ENCODE measurements around the gene ASPA.

ASPA gene

DNA sequence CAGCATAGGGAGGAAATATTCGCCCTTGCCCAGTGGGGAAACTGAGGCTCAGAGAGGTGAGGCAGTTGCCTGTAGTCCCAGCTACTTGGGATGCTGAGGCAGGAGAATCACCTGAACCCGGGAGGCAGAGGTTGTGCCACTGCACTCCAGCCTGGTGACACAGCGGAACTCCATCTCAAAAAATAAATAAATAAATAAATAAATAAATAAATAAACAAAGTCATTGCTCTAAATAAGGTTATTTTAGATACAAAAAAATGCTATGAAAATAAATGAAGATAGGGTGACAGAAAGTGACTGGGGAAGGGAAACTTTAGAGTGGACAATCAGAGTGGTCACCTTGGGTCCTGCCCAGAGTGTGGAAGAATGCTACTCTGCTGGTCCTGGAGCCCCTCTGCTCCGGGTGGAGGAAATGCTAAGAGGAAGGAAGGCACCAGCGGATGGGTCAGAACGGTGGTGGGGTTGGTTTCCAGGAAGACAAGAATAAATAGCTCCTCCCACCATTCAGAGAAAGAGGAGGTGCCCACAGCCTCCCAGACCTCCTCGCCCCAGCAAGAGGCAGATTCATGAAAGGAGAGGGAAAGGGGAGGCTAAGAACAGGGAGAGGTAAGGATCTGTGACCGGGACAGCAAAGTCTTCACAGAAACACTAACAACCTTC is 64.2 kb downstream of the ASPA start:
- in situ Hi-C loops (cut with HindIII; ENCODE audit: low sequenced_read_pairs) = no loop called here
- H3K4me3 ChIP-seq (ENCODE audit: low read depth, low read length) = no peak overlapping the region
- TF ChIP-seq, protein P1, sequence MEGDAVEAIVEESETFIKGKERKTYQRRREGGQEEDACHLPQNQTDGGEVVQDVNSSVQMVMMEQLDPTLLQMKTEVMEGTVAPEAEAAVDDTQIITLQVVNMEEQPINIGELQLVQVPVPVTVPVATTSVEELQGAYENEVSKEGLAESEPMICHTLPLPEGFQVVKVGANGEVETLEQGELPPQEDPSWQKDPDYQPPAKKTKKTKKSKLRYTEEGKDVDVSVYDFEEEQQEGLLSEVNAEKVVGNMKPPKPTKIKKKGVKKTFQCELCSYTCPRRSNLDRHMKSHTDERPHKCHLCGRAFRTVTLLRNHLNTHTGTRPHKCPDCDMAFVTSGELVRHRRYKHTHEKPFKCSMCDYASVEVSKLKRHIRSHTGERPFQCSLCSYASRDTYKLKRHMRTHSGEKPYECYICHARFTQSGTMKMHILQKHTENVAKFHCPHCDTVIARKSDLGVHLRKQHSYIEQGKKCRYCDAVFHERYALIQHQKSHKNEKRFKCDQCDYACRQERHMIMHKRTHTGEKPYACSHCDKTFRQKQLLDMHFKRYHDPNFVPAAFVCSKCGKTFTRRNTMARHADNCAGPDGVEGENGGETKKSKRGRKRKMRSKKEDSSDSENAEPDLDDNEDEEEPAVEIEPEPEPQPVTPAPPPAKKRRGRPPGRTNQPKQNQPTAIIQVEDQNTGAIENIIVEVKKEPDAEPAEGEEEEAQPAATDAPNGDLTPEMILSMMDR (IDR thresholded peaks at IDR 0.05; ENCODE audit: low read depth, low read length) = no peak
- no peak for DNase-seq (ENCODE audit: low read depth, low spot score)

DNA sequence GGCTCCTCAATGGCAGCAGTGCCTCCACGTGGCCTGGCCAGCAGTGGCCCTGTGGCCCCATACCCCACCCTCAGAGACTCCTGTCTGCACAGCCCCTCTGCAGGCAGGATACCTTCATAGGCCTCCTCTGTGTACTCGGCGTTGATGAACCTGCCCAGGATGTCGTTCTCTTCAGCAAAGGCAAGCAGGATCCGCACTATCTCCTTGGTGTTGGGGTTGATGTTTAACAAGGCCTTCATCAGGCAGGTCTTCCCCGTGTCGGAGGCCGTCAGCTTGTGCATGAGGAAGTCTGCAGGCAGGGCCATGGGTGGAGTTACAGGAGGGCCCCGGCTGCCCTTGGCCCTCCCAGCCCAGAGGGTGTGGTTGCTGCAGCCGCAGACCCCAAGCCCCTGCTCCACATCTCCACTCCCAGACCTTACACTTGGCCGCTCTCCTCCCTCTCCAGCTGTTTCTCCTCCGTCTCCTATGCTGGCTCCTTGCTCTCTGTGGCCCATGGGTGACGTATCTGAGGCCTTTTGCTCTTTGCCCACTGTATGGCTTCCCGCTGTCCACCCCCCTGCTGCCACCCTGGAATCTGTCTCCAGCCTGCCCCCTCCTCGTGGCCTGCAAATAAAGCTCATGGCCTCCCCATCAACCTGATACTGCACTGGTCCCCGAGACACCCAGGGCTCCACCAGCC is 66.8 kb downstream of the ASPA start:
- TF ChIP-seq, protein P1 (IDR thresholded peaks at IDR 0.05; ENCODE audit: low read depth, low read length) = no peak
- in situ Hi-C loops (cut with HindIII; ENCODE audit: low sequenced_read_pairs) = no loop called here
- no peak for DNase-seq (ENCODE audit: low read depth, low spot score)
- H3K4me3 ChIP-seq (ENCODE audit: low read depth, low read length) = no peak overlapping the region

DNA sequence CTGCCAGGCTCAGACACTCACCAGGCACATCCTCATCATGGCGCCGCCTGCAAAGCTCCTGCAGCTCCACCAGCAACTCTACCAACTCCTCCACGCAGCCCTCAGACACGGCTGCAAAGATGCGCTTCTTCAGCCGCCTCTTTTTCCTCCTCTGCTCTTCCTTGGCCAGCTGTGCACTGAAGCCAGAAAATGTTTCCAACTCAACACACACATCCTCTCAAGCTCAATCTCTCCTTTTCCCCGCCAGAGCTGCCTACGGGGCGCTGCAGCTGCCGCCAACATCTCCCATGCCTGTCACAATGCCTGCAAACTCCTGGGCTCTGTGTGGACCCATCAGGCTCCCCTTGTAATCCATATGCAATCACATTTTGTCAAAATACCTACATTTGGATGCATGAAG is 67.7 kb downstream of the ASPA start:
- TF ChIP-seq, protein P1 (IDR thresholded peaks at IDR 0.05; ENCODE audit: low read depth, low read length) = no peak
- DNase-seq (ENCODE audit: low read depth, low spot score) = no peak
- in situ Hi-C loops (cut with HindIII; ENCODE audit: low sequenced_read_pairs) = no loop called here
- no peak overlapping the region for H3K4me3 ChIP-seq (ENCODE audit: low read depth, low read length)

DNA sequence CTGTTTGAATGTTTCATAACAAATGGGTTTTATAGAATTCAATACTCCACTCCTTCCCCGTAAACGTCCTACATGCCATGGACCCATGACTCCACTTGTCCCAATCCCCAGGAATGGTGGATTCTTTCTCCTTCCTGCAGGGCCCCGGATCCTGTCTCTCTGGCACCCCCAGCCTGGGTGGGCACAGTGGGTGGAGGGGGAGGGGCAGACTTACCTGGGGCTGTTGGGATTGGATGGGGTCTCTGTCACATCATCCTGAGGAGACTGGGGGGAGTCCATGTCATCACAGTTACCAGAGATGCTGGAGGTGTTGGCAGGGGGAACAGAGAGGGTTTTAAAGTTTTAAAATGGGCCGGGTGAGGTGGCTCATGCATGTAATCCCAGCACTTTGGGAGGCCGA is 68.6 kb downstream of the ASPA start:
- in situ Hi-C loops (cut with HindIII; ENCODE audit: low sequenced_read_pairs) = no loop called here
- TF ChIP-seq, protein P1 (IDR thresholded peaks at IDR 0.05; ENCODE audit: low read depth, low read length) = no peak
- no peak for DNase-seq (ENCODE audit: low read depth, low spot score)
- H3K4me3 ChIP-seq (ENCODE audit: low read depth, low read length) = no peak overlapping the region

DNA sequence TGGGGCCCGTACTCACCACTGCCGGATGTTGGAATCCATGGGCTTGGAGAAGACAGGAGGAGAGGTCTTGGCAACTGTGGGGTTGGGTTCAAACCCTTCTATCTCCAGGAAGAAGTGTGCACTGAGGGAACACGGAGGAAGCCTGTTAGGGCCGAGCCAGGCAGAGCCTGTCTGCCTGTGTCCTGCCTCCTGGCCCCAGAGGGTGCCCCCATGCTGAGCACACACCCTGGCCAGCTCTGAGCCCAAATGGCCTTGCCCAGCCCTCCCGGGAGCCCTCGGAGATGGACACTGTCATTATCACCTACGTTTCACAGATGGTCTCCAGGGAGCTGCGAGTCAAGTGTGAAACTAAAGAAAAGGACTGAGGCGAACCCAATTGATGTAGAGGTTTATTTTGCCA is 69.4 kb downstream of the ASPA start:
- no peak overlapping the region for H3K4me3 ChIP-seq (ENCODE audit: low read depth, low read length)
- in situ Hi-C loops (cut with HindIII; ENCODE audit: low sequenced_read_pairs) = no loop called here
- DNase-seq (ENCODE audit: low read depth, low spot score) = no peak
- TF ChIP-seq, protein P1 (IDR thresholded peaks at IDR 0.05; ENCODE audit: low read depth, low read length) = no peak

DNA sequence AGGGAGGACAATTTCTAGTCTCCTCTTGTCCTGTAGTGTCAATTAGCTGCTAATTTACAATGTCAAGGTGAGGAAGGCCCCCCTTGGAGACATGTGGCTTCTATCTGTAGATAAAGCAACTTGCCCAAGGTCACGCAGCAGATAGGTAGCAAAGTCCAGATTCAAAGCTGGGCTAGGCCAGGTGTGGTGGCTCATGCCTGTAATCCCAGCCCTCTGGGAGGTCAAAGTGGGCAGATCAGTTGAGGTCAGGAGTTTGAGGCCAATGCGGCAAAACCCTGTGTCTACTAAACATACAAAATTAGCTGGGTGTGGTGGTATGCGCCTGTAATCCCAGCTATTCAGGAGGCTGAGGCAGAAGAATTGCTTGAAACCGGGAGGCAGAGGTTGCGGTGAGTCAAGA is 70.7 kb downstream of the ASPA start:
- DNase-seq (ENCODE audit: low read depth, low spot score) = no peak
- in situ Hi-C loops (cut with HindIII; ENCODE audit: low sequenced_read_pairs) = no loop called here

More for the DNA sequence above, 70.7 kb downstream of the ASPA start:
- TF ChIP-seq, protein P1 (IDR thresholded peaks at IDR 0.05; ENCODE audit: low read depth, low read length) = no peak
- no peak overlapping the region for H3K4me3 ChIP-seq (ENCODE audit: low read depth, low read length)
